Measurements from ENCODE around the gene BPIFB4. TPM values are rescaled to one million over a fixed set of nuclear protein-coding genes. Genes with fewer than 3 reads are reported as not detected.

BPIFB4 gene
- polyA plus RNA-seq, 1 of the 3 experiments (the other 2 are of a cell fraction), result not detected

DNA sequence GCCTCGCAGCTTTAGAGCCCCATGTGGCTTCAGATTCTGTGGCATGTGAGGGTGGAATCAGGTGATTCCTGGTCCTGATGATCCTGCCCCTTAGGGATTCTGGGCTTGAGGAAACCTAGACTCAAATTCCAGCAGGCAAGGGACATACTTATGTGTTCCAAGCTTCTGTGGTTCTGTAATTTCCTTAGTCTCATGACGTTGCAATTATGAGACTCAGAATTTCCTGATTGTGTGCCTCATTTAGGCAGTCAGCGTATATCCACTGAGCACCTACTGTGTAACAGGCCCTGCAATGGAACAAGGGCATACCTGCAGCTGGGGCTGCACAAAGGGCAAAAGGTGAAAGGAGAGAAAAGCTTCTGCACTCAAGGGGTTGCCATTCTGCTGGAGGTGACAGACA, 11.6 kb upstream of the BPIFB4 start (continued):
- TF ChIP-seq GATA2 (CRISPR knock-in tag; IDR thresholded peaks at IDR 0.05) (no peak), EP300 (IDR thresholded peaks at IDR 0.05; ENCODE audit: borderline replicate concordance in 1 of 2, low read depth in 1 of 2, low read length in 1 of 2) (no peak), RFX5 (IDR thresholded peaks at IDR 0.05; ENCODE audit: low read length) (no peak), TCF12 (IDR thresholded peaks at IDR 0.05) (no peak), NFIC (IDR thresholded peaks at IDR 0.05; ENCODE audit: borderline replicate concordance) (no peak), RAD21 (IDR thresholded peaks at IDR 0.05; ENCODE audit: low read length) (no peak), TAF1 (IDR thresholded peaks at IDR 0.05; ENCODE audit: borderline replicate concordance, low read depth, low read length) (no peak), MXI1 (IDR thresholded peaks at IDR 0.05; ENCODE audit: low read depth, low read length) (no peak), FOSL2 (IDR thresholded peaks at IDR 0.05; ENCODE audit: borderline replicate concordance, low read depth) (no peak), RXRA (IDR thresholded peaks at IDR 0.05; ENCODE audit: borderline replicate concordance, low read depth) (no peak), FOXM1 (IDR thresholded peaks at IDR 0.05; ENCODE audit: low read depth) (no peak), MEF2A (IDR thresholded peaks at IDR 0.05; ENCODE audit: borderline replicate concordance, low read depth) (no peak), SIN3A (IDR thresholded peaks at IDR 0.05; ENCODE audit: borderline replicate concordance, low read depth, low read length) (no peak), YY1 (IDR thresholded peaks at IDR 0.05; ENCODE audit: low read depth) (no peak)
- TF ChIP-seq, protein P1, sequence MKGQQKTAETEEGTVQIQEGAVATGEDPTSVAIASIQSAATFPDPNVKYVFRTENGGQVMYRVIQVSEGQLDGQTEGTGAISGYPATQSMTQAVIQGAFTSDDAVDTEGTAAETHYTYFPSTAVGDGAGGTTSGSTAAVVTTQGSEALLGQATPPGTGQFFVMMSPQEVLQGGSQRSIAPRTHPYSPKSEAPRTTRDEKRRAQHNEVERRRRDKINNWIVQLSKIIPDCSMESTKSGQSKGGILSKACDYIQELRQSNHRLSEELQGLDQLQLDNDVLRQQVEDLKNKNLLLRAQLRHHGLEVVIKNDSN (IDR thresholded peaks at IDR 0.05; ENCODE audit: borderline replicate concordance, low read depth), result no peak

GRCh38 chr20:33068251-33068939, 11.0 kb upstream of the BPIFB4 start:
- no peaks in the 10 kb centered on the region for H3K79me2 ChIP-seq (ENCODE audit: insufficient read depth)
- ChIA-PET CTCF (no interaction called here), POLR2A (no interaction called here)
- no peaks in the 10 kb centered on the region for H3K9me3 ChIP-seq
- no peak overlapping the region for H3K4me2 ChIP-seq
- H3K27me3 ChIP-seq (ENCODE audit: insufficient read depth), result peaks cover 44% of the 10 kb centered on the region
- H3K36me3 ChIP-seq (replicated peaks in 1 of 2; ENCODE audit: control insufficient read depth in 1 of 2, insufficient read depth in 2 of 2, low read length in 1 of 2), result no peaks in the 10 kb centered on the region
- H3K4me3 ChIP-seq (ENCODE audit: low read depth in 2 of 2, low read length in 1 of 2), result no peak overlapping the region
- no peaks in the 10 kb centered on the region for H3F3A ChIP-seq (replicated peaks; ENCODE audit: insufficient read depth)
- no peak overlapping the region for H3K27ac ChIP-seq (ENCODE audit: low read depth in 2 of 2, low read length in 1 of 2)
- no peak for TF ChIP-seq NRF1 (IDR thresholded peaks at IDR 0.05; ENCODE audit: low read depth, low read length)
- no peak for TF ChIP-seq USF2 (IDR thresholded peaks at IDR 0.05; ENCODE audit: borderline replicate concordance, low read depth, low read length)
- TF ChIP-seq ELF1 (IDR thresholded peaks at IDR 0.05), result no peak
- TF ChIP-seq TCF12 (IDR thresholded peaks at IDR 0.05), result no peak
- TF ChIP-seq GATA2 (CRISPR knock-in tag; IDR thresholded peaks at IDR 0.05), result no peak
- TF ChIP-seq RAD21 (IDR thresholded peaks at IDR 0.05; ENCODE audit: low read length), result no peak
- TF ChIP-seq GABPA (IDR thresholded peaks at IDR 0.05; ENCODE audit: low read depth), result no peak
- TF ChIP-seq POLR2AphosphoS5 (IDR thresholded peaks at IDR 0.05; ENCODE audit: low read depth, low read length), result no peak
- no peak for TF ChIP-seq FOSL2 (IDR thresholded peaks at IDR 0.05; ENCODE audit: borderline replicate concordance, low read depth)
- no peak for TF ChIP-seq JUND (IDR thresholded peaks at IDR 0.05)
- TF ChIP-seq RCOR1 (IDR thresholded peaks at IDR 0.05; ENCODE audit: low read length), result no peak
- no peak for TF ChIP-seq MEF2A (IDR thresholded peaks at IDR 0.05; ENCODE audit: borderline replicate concordance, low read depth)
- TF ChIP-seq MXI1 (IDR thresholded peaks at IDR 0.05; ENCODE audit: low read depth, low read length), result no peak
- TF ChIP-seq, protein P2, sequence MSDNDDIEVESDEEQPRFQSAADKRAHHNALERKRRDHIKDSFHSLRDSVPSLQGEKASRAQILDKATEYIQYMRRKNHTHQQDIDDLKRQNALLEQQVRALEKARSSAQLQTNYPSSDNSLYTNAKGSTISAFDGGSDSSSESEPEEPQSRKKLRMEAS (IDR thresholded peaks at IDR 0.05; ENCODE audit: low read depth), result no peak
- TF ChIP-seq, protein P1 (IDR thresholded peaks at IDR 0.05; ENCODE audit: borderline replicate concordance, low read depth), result no peak
- no peak for TF ChIP-seq PBX3 (IDR thresholded peaks at IDR 0.05)
- TF ChIP-seq, protein P3, sequence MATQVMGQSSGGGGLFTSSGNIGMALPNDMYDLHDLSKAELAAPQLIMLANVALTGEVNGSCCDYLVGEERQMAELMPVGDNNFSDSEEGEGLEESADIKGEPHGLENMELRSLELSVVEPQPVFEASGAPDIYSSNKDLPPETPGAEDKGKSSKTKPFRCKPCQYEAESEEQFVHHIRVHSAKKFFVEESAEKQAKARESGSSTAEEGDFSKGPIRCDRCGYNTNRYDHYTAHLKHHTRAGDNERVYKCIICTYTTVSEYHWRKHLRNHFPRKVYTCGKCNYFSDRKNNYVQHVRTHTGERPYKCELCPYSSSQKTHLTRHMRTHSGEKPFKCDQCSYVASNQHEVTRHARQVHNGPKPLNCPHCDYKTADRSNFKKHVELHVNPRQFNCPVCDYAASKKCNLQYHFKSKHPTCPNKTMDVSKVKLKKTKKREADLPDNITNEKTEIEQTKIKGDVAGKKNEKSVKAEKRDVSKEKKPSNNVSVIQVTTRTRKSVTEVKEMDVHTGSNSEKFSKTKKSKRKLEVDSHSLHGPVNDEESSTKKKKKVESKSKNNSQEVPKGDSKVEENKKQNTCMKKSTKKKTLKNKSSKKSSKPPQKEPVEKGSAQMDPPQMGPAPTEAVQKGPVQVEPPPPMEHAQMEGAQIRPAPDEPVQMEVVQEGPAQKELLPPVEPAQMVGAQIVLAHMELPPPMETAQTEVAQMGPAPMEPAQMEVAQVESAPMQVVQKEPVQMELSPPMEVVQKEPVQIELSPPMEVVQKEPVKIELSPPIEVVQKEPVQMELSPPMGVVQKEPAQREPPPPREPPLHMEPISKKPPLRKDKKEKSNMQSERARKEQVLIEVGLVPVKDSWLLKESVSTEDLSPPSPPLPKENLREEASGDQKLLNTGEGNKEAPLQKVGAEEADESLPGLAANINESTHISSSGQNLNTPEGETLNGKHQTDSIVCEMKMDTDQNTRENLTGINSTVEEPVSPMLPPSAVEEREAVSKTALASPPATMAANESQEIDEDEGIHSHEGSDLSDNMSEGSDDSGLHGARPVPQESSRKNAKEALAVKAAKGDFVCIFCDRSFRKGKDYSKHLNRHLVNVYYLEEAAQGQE (IDR thresholded peaks at IDR 0.05; ENCODE audit: low read depth, low read length), result no peak
- no peaks in the 10 kb centered on the region for H3K9me2 ChIP-seq
- no peak overlapping the region for H3K9ac ChIP-seq
- no peaks in the 10 kb centered on the region for H3K4me1 ChIP-seq (ENCODE audit: control insufficient read depth in 1 of 2, insufficient read depth in 2 of 2, low read depth in 1 of 2, low read length in 1 of 2)
- 21% methylated on average over 10 of the region's 12 CpGs for WGBS (ENCODE audit: low lambda C conversion rate)
- no peak overlapping the region for H2AFZ ChIP-seq (ENCODE audit: low read depth)
- no peak for DNase-seq
- no peaks in the 10 kb centered on the region for H4K20me1 ChIP-seq (ENCODE audit: insufficient read depth)
